DMS79 treated with DMSO at 0.1 percent for 48 hours (cell line): ENCODE data around the gene VSIG8.
A peak's percentile ranks its signal among the peaks of the same experiment; 100 is the strongest.

Experiments used
- DNase-seq: peaks from one replicate; lab custom pipeline; 2025; lab: John Stamatoyannopoulos, UW

Gene VSIG8

DNA sequence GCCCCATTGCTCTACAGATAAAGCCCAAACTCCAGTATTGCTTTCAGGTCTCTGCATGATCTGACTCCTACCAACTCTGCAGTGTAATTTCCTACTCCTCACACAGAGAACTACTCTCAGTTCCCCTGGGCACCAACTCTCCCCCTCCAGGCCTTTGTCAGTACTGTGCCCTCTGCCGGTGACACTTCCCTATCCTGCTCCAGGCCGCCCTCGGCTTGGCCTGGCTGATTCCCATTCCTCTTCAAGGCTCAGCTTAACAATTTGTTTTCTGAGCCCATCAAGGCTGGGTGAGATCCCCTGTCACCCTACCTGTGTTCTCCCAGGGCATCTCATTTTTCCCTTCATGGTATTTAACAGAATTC is 33.2 kb downstream of the VSIG8 start:
- no peak for DNase-seq

DNA sequence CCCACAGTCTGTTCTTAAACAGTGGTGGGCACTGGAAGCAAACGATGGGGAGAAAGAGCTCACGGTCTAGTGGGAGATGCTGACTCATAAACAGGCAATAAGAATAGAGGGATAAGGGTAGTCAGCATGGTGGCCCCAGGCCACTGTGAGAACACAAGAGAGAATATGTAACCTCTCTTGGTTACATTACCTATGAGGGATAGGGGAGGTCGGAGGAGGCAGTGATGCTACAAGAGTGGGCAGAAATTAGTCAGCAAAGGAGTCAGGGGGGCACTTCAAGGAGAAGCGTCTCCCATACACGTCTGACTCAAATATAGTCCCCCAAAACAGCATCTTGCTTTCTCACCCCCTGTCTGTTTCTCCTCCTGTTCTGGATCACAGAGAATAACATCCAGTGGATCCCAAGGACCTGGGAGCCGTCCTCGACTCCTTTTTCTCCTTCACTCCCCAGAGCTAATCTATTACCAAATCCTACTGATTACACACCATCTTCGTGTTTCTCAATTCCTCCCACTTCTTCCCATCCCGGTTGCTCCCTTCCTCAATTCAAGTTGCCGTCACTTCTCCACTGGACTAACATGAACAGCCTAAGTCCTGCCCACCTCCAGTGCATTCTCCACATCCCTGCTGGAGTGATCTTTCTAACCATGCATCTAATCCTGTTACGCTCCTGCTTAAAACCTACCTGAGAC is 33.7 kb downstream of the VSIG8 start:
- no peak for DNase-seq

DNA sequence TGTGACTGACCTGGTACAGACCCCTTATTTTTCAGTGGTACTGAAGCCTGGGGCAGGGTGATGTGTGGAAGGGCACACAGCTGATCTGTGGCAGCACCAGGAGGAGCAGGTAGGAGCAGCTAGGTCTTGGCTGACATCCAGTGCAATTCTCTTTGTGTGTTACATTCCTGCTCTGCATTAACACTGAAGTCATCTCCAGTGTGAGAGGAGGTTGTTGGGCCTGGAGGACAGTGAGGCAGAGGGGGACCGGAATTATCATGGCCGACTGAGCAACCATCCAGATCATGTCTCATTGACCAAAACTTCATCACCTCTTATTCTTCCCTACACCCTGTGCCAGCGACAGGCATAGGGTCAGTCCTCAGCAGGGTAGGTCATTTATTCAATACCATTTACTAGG is 34.3 kb downstream of the VSIG8 start:
- no peak for DNase-seq

DNA sequence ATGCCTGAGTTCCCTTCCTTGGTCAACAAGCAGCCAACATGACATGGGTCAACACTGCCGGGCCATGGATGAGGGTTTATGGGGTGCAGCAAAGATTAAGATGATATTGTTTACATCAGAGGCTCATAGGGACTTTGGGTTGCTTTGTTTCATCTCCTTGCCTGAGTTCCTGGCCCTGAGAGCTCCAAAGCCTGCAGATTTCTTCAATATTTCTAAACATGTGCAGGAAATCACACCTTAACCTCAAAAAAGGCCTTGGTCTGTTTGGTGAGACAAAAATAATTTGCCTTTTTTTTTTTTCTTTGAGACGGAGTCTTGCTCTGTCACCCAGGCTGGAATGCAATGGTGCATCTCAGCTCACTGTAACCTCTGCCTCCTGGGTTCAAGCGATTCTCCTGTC is 34.9 kb downstream of the VSIG8 start:
- no peak for DNase-seq

DNA sequence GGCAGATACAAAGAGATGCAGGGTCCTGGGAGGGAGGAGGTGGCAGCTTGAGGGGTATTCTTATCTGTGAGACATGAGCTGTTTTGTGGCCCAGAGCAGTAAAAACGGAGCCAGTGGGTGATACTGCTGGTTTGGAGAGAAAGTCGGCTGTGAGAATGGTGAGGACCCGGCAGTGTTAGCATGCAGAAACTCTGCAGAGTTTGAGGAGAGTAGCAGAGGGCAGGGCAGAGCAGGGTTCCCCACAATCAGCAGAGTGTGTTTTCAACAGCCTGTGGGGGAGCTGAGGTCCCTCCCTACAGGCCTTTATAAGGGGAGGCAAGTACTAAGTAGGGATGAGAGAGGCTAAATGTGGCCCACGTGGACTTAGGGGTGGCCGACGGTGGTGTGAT is 35.4 kb downstream of the VSIG8 start:
- no peak for DNase-seq

DNA sequence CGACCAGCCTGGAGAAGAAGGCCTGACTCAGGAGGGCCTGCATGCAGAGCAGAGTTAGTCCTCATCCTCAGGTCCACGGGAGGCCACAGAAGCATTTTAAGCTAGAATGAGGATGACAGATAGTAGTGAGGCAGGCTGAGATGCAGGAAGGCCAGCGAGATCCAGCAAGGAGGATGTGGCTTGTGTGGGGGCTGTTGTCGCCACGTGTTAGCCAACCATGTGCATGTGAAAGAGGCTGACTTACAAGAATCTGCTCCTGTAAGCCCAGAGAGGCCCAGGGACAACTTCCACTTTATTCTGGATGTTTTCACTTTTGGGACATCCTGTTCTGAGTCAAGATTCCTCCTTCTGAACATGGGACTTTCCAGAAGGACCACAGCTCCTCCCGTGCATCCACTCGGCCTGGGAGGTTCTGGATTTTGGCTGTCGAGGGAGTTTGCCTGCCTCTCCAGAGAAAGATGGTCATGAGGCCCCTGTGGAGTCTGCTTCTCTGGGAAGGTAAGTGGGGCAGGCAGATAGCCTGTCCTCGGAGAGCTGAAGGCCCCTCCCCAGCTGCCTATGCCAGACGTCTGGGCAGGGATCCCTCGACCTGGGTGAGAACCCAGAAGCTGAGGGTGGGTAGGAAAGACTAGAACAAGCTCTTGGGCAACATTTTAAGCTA is 35.9 kb downstream of the VSIG8 start, which contains the start of gene SLAMF8:
Gene SLAMF8 (plus strand): TSS at position 433 of the 661 bp plus-strand sequence. CDS start 26 bp downstream, at position 459.
- no peak for DNase-seq

DNA sequence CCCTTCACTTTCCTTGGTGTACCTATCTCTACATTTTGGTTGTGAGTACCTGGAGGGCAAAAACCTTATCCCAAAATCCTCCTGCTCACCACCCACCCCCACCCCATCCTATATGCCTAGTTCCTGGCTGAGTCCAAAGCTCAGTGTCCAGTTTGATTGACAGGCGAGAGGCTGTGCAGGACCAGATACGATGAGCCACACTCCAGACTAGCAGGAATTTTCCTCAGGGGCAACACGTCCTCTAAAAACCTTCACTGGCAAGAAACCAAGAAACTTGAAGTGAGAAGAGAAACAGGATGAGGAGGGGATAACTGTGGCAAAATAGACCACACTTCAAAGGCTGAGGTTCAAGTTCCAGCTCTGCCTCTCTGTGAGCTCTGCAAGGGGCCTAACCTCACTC is 36.9 kb downstream of the VSIG8 start:
- DNase-seq = no peak

DNA sequence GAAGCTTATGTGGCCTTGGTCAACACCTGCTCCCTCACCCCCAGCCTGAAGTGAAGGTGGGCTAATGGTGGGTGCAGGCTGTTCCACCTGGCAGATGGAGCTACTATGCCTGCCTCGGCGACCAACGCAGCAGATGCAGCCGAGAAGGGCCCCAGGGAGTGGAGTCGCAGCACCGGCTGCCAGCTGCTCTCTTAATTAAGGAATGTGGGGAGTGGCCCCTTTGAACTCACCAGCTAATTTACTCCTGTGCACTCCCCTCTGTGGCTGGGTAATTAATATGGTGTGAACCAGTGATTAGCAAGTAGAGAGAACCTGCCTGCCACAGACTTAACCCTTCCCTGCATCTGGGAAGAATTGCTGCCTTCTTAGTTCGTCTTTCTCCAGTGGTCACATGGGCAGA is 39.1 kb downstream of the VSIG8 start:
- DNase-seq = peak; percentile 41

DNA sequence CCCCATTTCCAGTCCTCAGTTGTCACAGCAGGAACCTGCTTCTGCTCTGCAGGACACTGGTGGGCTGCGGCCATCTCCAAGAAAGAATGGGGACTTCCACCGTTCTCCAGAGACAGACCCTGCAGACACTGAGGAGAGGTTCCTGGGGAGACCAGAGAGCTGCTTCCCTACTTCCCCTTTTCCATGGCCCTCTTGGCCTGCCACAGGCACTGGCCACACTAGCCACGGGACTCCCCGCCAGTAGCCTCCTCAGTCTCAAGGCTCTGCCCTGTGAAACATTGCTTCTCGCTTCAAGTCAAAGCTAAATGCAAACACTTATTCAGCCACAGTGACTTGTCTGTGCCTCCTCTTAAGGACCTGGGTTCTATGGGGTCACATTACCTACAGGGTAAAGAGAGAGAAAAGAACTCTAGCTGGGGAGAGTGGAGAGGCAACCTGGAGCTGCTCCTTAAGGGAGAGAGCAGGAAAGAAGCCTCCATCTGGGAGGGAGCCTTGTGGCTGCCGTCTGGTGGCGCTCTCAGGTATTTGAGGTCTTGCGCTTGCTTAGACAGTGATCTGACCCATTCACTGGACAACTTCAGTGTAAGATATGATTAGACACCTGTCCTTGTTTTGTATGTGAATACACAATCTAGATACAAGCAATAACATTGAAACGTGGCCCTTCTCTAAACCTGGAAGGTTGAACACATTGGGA is 41.1 kb downstream of the VSIG8 start:
- DNase-seq = peak; percentile 16

DNA sequence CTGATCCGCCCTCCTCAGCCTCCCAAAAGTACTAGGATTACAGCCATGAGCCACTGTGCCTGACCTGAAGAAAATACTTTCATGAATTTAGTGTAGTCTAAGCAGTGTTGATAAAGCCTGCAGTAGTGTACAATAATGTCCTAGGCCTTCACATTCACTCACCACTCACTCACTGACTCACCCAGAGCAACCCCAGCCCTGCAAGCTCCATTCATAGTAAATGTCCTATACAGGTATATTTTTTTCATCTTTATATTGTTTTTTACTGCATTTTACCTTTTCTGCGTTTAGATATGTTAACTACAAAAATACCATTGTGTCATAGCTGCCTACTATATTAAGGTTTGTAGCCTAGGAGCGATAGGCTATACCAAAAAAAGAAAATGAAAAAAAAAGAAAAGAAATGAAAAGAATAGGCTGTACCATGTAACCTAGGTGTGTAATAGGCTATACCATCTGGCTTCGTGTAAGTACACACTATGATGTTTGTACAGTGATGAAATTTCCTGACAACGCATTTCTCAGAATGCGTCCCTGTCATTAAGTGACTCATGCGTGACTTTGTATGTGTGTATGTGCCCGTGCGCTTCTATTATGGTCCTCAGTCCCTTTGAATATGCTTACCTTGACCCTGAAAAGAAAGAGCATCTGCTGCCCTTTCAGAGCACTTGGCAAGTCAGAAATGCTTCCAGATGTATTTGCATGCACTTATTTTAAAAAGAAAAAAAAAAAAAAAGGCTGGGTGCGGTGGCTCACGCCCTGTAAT is 45.0 kb downstream of the VSIG8 start:
- no peak for DNase-seq

DNA sequence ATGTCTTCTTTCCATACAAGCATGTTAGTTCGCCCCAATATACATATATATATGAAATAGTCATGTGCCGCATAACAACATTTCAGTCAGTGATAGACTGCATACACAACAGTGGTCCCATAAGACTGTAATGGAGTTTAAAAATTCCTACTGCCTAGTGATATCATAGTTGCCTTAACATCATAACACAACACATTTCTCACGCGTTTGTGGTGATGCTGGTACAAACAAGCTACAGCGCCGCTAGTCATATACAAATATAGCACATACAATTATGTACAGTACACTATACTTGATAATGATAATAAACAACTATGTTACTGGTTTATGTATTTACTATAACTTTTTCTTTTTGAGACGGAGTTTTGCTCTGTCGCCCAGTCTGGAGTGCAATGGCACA is 46.5 kb downstream of the VSIG8 start:
- DNase-seq = no peak

DNA sequence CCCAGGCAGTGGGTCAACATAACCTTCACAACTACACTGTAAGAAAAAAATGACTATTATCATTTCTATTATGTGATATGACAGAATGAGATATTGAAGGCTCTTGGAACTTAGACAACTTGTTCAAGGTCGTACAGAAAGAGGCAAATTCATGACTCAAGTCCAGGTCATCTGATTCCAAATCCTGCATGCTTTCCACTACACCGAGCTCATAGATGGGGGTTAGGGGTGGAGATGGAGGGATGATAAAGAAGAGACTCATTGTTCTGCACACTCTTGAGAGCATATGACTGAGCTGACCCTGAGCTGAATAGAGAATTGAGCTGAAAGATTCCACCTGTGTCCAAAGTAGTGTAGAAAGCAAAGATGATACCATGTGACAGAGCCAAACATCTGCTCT is 57.5 kb downstream of the VSIG8 start:
- DNase-seq = no peak
